ENCODE data around the gene ASPSCR1.

DNA sequence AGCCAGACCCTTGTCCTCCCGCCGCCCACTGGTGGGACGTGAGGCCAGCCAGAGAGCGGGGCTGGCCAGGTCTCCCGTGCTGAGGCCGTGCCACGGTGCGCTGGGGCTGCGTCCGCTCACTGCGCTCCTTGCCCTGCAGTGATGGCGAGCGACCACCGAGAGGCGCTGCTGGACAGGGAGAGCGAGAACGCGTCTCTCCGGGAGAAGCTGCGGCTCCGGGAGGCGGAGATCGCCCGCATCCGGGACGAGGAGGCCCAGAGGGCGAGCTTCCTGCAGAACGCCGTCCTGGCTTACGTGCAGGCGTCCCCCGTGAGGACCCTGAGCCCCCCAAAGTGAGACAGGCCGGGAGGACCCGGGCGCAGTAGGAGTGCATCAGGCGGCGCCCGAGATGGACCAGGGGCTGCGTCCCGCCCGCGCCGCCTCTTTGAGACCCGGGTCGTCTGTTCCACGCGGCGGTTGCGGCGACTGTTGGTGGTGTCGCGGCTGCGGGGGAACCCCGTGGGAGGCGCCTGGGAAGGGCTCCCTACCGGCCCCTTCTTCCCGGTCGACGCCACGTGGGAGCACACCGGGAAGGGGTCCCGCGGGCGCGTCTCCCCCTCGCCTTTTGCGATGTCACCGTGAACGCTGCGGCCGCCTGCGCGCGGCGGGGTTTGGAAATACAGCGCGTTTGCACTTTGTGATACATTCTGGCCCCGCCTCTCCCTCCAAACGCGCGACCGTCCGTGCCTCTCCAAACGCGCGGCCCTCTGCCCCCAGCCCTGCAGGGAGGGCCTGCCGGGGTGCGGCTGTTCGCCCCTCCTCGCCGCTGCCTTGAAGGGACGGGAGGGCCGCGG lies 53.3 kb downstream of the ASPSCR1 start:
- TF ChIP-seq SMAD1 (CRISPR knock-in tag; IDR thresholded peaks at IDR 0.05; ENCODE audit: borderline replicate concordance, low read depth) (no peak), ESRRA (CRISPR knock-in tag; IDR thresholded peaks at IDR 0.05; ENCODE audit: low read depth) (no peak), ZNF724P (CRISPR knock-in tag; IDR thresholded peaks at IDR 0.05; ENCODE audit: borderline replicate concordance) (no peak), ZNF549 (CRISPR knock-in tag; IDR thresholded peaks at IDR 0.05) (no peak), TAF1 (CRISPR knock-in tag; IDR thresholded peaks at IDR 0.05) (no peak), POLR2AphosphoS5 (IDR thresholded peaks at IDR 0.05; ENCODE audit: low read depth, low read length) (no peak), ZNF788 (CRISPR knock-in tag; IDR thresholded peaks at IDR 0.05; ENCODE audit: borderline replicate concordance) (no peak), ATAD3A (CRISPR knock-in tag; IDR thresholded peaks at IDR 0.05) (0 out of 2 replicates have a peak, but pooled peaks have one; percentile 13), ZNF605 (CRISPR knock-in tag; IDR thresholded peaks at IDR 0.05) (no peak)
- TF ChIP-seq, protein P1, sequence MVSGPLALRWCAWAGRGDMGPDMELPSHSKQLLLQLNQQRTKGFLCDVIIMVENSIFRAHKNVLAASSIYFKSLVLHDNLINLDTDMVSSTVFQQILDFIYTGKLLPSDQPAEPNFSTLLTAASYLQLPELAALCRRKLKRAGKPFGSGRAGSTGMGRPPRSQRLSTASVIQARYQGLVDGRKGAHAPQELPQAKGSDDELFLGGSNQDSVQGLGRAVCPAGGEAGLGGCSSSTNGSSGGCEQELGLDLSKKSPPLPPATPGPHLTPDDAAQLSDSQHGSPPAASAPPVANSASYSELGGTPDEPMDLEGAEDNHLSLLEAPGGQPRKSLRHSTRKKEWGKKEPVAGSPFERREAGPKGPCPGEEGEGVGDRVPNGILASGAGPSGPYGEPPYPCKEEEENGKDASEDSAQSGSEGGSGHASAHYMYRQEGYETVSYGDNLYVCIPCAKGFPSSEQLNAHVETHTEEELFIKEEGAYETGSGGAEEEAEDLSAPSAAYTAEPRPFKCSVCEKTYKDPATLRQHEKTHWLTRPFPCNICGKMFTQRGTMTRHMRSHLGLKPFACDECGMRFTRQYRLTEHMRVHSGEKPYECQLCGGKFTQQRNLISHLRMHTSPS (CRISPR knock-in tag; IDR thresholded peaks at IDR 0.05; ENCODE audit: low read depth) = no peak
- TF ChIP-seq, protein P2, sequence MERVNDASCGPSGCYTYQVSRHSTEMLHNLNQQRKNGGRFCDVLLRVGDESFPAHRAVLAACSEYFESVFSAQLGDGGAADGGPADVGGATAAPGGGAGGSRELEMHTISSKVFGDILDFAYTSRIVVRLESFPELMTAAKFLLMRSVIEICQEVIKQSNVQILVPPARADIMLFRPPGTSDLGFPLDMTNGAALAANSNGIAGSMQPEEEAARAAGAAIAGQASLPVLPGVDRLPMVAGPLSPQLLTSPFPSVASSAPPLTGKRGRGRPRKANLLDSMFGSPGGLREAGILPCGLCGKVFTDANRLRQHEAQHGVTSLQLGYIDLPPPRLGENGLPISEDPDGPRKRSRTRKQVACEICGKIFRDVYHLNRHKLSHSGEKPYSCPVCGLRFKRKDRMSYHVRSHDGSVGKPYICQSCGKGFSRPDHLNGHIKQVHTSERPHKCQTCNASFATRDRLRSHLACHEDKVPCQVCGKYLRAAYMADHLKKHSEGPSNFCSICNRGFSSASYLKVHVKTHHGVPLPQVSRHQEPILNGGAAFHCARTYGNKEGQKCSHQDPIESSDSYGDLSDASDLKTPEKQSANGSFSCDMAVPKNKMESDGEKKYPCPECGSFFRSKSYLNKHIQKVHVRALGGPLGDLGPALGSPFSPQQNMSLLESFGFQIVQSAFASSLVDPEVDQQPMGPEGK (CRISPR knock-in tag; IDR thresholded peaks at IDR 0.05) = no peak
- TF ChIP-seq, protein P3, sequence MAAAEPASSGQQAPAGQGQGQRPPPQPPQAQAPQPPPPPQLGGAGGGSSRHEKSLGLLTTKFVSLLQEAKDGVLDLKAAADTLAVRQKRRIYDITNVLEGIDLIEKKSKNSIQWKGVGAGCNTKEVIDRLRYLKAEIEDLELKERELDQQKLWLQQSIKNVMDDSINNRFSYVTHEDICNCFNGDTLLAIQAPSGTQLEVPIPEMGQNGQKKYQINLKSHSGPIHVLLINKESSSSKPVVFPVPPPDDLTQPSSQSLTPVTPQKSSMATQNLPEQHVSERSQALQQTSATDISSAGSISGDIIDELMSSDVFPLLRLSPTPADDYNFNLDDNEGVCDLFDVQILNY (CRISPR knock-in tag; conservative IDR thresholded peaks at IDR 0.05) = no peak
- TF ChIP-seq, protein P4, sequence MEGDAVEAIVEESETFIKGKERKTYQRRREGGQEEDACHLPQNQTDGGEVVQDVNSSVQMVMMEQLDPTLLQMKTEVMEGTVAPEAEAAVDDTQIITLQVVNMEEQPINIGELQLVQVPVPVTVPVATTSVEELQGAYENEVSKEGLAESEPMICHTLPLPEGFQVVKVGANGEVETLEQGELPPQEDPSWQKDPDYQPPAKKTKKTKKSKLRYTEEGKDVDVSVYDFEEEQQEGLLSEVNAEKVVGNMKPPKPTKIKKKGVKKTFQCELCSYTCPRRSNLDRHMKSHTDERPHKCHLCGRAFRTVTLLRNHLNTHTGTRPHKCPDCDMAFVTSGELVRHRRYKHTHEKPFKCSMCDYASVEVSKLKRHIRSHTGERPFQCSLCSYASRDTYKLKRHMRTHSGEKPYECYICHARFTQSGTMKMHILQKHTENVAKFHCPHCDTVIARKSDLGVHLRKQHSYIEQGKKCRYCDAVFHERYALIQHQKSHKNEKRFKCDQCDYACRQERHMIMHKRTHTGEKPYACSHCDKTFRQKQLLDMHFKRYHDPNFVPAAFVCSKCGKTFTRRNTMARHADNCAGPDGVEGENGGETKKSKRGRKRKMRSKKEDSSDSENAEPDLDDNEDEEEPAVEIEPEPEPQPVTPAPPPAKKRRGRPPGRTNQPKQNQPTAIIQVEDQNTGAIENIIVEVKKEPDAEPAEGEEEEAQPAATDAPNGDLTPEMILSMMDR (CRISPR knock-in tag; IDR thresholded peaks at IDR 0.05) = peak; percentile 90
